Measurements from ENCODE around the gene DGCR8. TPM values are rescaled to one million over a fixed set of nuclear protein-coding genes. Genes with fewer than 3 reads are reported as not detected.

DGCR8 gene
- total RNA-seq = 42.2 TPM

DNA sequence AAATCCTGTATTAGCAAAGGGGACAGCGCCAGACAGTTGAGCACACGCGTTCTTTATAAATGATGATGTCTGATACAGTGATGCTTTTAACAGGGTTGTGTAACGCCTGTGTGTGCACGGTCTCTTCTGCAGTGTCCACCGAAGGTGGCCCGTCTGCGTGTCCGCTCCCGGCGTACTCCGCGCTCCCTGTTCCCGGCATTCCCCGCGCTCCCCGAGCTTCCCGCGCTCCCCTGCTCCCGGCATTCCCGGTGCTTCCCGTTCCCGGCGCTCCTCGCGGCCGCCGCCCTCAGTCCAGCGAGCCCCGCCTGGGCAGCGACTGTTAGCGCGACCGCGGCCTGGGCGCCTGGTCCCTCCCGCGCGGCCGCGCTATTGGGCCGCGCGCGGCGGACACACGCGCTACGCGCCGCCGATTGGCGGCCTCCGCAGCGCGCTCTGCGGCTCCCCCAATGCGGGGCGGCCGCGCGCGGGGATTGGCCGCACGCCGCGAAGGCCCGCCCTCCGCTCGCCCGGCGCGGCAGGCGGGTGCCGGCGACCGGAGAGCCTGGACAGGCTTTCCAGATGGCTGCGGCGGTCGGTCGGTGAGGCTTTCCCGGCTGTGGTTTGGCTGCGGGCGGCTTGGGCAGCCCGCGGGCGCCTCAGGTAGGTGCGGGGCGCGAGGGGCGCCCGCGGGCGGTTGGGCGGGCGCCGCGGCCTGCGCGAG is at the start of gene DGCR8:
DGCR8 (plus strand) TSS at position 497 of the 700 bp plus-strand sequence. CDS start 5,723 bp downstream, outside the sequence.
- DNase-seq = peak; percentile 98

DNA sequence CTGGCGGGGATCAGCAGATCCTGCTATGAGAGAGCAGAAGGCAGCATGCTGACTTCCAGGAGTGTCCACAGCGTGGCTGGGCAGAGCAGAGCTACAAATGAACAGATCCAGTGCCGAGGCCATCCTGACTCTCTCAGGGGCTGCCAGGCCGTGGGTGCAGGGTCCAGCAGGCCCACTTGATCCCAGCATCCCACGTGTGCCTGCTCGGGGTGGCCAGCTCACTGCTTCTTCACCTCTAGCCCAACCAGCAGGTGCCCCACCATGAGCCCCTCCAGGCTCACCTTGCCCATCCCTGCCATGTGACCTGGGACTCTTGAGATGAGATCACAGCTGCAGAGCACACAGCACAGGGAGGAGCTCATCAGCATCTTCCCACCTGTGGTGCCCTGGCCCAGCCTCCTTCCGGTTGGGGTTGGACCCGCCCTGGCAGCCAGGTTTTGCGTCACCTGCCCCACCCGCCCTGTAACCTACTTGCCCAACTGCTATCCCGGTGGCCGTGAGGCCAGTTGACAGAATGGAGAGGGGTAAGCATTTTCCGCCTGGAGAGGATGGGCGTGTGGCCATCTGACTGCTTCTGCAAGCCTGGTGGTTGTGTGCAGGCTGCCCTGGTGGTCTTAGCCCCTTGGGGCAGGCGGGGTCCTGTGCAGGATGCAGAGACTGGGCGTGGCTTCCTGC is 48.2 kb upstream of the DGCR8 start:
- no peak for DNase-seq

DNA sequence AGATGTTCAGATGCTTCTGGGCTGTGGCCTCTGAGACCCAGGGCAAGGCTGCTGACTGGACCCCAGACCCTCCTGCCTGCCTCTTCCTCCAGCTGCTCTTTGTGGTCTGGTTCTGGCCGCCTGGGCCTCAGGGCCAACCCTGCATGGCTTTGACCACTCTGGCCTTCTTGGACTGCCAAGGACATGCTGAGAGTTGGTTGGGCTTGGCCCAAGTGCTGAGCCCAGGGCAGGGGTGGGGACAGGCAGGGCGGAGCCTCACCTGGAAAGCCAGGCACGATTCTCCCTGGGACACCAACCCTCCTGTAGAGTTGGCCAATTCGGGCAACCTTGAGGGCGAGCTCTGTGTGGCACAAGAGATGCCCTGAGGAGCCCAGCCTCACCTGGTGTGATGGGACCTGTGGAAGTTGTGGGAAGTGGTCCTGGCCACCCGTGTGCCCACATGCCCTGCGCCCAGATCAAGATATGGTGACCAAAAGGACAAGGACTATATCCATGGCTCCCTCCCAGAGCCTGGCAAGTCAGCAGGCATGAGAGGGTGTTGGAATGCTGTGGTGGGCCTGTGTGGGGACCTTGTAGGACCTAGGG is 47.5 kb upstream of the DGCR8 start:
- DNase-seq = no peak

DNA sequence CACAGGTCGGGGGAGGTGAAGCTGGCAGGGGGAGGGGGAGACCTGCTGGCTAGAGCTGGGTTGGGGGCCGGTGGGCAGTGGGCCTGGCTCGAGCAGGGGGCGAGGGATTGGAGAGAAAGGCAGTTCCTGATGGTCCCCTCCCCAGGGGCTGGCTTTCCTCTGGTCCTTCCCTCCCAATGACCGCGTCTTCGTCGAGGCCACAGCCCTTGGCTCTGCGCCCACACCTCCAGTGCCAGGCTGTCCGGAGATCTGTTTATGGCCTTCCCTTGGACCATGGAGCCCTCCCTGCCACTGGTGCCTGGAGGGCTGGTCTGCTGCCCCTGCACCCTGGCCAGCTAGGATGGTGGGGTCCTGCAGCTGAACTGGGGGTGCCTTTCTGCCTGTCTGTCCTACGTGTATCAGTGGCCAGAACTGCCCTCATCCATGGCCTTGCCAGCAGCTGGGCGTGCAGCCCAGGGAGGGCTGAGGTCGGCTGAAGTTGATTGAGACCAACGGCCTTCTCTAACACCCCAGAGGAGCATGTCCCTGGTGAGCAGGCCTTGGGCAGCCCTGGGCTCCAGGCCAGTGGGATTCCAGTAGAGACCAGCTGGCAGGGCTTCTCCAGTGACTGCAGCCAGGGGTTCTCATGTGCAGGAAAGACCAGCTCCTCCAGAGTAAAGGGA is 46.9 kb upstream of the DGCR8 start:
- DNase-seq = peak; percentile 46

DNA sequence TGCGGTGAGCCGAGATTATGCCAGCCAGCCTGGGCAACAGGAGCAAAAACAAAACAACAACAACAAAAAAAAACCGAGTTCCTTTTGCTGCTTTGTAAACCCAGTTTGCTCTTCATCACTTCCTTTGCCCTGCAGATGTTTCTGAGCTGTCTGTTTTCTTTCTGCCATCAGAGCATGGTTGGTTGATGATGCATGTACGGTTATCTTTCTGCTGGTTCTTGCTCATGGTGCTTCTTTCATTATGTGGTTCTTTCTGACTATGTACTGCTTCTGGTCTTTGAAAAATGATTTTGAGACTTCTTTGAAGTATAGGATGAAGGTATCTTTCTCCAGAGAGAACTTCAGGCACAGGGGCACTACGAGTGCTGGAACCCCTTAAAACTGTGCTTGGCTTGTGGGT is 45.9 kb upstream of the DGCR8 start:
- no peak for DNase-seq

DNA sequence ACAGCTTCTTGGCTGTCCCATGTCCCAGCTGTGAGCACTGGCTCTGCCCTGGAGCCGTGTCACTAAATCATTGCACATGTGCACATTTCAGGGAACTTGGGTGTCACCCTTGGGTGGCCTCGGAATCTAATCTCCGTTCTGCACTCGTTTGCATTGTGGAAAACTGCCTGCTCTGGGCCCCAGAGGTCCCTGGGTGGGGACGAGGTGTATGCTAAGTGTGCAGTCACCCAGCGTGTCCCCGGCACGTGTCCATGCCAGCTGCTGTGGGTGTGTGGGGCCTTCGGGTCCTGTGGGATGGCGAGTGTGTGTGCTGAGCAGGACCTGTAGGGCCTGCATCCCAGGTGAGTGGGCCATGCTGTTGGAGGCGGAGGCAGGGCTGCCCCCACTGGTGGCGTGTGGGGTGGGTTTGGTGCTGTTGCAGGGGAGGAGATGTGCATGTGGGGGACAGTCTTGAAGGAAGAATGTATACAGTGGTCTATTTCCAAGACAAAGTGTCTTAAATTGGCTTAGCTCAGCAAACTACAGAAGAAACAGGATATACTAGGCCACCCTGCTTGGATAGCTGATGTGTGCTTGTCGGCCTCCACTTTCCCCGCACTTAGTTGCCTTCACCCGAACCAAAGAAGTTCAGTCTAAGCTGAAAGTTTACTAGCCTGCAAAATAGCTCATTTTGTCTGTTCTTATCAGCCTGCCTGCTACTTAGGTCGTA is 44.5 kb upstream of the DGCR8 start:
- DNase-seq = no peak

DNA sequence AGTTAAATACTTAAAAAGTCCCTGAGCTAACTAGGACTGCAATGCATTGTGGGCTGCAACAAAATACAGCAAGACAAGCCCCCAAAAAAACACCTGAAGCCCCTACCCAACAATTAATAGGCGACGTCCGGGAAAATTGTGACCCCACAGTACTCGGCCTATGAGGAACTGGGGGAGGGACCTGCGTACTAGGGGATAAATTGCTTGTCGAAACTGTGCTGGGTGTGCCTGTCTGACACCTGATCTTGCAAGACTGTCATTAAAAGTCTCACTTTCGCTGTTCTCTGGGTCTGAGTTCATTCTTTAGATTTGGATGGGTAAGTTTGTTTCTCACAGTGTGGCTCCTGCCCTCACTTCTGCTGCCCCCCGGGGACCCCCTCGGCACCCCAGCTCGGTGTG is 44.0 kb upstream of the DGCR8 start:
- no peak for DNase-seq

DNA sequence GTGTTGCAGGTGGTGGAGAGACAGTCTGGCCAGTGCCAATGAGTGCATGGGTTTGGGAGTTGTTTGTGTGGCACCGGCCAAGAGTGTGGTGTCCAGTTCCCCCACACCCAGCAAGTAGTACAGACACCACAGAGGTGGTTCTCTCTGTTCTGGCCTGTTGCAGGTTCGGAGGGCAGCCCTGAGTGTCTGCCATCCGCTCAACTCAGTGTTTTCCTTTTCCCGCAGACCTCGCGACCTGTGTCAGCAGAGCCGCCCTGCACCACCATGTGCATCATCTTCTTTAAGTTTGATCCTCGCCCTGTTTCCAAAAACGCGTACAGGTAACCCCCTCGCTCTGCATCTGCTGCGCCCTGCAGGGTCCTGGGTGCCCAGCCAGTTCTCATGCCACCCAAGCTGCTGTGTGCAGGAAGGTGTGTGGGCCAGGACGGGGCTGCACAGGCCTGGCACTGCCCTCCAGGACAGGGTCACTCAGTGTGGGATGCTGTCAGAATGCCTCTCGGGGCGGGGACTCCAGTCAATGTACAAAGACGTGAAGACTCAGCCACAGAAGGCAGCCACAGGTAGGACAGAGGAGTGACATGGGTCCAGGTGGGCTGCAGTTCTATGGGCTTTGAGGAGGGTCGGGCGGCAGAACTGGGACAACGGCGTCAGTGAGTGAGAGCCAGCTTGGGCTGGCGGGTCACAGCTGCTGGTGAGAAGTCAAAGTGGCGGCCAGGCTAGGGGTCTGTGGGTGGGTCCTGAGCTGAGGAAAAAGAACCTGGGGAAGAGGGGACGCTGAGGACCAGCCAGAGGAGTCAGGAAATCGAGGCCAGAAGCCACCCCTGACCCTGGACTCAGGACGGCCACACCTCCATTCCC is 43.3 kb upstream of the DGCR8 start:
- no peak for DNase-seq

DNA sequence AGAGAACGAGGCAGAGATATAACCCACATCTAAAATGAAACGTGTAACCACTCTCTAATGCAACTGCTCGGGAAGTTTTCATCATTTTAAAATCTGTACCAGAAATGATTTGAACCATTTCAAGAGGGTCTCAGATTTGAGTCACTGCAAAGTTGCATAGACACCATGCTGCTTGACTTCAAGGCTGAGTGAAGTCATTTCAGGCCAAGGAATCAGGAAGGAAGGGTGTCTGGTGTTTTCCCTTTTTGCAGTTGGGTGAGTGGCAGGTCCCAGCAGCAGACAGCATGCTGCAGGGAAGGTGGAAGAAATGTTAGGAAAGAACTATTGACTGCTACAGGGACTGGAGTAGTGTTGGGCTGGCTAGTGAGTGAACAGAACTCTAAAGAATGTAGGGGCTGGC is 42.6 kb upstream of the DGCR8 start:
- no peak for DNase-seq

DNA sequence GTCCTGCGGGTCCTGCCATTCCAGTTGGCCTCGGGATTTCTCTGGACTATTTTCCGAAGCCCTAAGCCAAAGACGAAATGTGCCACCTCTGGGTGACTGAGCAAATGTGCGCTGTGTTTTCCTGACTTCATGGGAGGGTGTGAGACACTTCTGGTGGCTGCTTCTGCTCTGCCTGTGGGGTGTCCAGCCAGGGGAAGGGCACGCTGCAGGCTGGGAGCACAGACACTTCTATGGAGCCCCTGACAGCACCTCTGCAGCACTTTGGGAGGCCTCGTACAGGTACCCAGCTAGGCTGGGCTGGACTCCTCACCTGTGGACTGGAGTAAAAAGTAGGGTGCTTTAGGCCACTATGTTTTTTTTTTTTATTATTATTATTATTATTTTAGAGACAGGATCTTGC is 41.5 kb upstream of the DGCR8 start:
- no peak for DNase-seq

DNA sequence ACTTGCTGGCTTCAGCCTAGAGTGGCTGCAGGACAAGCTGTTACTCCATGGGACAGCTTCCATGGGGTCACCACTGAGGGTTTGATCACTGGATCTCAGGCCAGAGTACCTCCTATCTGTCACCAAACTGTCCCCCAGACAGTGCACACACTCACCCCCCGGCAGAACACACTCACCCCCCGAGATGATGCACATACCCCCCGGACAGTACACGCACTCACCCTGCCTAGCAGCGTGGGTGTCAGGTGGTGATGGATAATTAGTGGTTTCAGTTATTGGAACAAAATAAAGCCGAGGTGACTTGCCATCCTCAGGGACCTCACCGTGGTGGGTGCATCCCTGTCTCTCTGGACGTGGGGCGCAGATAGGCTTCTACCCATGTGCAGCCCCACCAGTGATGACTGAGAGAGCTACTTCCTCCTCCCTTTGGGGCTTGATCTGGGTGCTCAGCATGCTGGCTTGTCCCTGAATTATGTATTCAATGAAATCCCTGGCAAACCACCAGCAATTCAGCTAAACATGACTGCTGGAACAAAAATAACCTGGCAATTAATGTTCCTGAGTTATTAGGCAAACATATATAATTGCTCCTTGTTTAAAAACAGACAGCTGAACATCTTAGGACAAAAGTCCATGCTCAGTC is 40.2 kb upstream of the DGCR8 start:
- DNase-seq = no peak

DNA sequence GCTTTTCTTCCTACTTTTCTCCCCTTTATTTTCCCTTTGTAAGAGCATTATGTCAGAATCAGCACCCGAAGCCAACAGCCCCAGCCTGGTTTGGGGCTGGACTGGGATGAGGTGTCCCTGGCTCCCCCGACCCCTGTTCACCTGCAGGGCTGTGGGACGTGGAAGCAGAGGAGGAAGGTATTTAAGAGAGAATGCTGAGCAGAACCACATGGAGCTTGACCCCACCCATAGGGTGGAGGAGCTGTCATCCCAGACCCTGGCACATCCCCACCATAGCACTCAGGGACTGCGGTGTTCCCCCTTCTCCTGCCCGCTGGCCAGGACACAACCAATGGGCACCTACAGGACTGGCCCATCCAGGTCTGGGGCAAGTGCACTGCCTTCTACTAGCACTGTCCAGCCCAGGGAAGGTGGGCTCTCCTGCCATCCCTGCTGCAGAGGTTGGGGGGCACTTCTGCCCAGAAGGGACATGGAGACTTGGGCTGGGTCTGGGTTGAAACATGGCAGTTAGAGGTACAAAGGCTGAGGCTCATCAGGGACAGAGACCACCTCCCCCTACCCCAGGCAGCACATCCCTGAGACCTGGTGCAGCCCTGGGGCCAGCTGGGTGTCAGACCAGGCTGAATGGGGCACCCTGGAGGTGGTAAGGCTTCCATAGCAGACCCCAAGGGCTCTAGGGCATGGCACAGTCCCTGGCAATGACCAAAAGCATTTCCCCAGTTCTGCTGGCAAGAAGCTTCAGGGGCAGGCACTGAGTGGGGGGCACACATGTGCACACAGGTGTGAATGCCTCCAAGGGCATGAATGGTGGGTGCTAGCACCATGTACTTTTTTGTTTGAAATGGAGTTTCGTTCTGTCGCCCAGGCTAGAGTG is 39.5 kb upstream of the DGCR8 start:
- DNase-seq = no peak

DNA sequence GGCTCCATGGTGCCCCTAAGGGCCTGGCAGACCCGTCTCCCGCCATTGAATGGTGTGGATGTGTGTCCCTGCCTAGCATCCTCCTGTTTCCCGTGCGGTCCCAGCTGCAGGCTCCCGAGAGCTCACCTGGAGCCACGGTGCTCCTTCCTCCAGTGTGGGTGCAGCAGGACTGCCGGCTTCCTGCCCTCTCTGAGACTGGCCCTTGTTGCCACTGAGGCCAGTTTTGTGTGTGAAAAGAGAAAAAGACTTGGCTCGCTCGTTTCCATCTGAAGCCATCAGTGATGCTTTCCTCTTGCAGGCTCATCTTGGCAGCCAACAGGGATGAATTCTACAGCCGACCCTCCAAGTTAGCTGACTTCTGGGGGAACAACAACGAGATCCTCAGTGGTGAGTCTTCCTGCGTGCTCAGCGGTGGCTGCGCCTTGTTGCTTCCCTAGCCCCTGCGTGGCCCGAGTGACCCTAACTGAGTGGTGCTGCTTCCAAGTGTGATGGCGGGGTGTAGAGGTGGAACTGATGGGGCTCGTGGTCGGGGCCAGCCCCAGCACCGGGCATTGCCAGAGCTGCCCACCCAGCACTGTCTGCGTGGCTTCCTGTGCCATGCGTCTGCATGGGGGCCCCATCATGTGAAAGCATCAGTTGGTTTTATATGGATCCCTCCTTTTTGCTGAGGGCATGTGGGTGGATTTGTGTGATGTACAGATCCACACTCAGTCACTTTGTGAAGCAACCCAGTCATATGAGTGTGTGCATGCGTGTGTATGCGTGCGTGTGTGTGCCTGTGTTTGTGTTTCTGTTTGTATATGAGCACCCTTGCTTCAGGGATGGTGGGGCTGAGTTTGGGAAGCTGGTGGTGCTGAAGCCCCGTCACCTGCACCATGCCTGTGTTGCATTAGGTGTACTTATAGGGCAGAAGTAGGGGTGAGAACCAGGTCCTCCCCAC is 36.7 kb upstream of the DGCR8 start:
- no peak for DNase-seq

DNA sequence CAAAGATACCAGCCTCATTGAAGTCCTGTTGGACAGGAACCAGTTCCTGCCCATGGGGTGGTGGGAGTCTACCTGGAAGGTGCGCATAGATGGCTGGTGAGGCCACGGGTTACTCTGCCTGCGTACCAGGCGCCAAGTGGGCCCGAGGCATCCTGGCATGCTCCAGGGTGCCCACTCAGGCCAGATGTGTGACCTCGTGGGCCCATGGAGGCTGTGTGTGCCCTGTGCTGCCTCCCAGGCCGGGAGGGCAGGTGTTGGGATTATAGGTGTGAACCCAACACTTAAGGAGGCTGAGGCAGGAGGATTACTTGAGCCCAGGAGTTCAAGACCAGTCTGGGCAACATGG is 36.1 kb upstream of the DGCR8 start:
- no peak for DNase-seq

DNA sequence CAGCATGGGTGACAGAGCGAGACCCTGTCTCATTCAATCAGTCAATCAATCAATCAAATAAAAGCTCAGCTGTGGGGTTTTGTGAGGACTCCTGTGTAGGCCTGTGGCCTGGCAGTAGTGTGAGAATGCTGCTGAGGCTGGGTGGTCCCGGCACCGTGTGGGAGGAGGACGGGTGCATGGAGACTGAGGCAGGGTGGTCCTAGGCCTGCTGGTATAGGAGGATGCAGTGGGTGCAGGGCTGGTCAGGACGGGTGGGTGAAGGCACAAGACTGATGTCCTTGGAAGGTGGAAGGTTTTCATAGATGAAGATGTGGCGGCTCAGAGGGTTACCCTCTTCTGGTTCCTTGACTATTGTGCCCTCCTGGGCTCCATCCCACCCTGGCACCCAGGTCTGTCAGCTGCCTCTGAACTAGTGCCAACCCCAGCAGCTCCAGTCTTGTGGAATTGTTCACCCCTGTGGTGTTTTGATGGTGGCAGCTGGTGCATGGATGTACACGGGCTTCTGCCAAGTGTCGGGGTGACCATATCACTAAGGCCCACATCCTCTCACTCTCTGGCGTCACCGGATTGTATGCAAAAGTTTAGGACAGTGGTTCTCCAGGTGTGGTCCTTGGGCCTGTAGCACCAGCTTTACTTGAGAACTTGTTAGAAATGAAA is 35.4 kb upstream of the DGCR8 start:
- DNase-seq = no peak

DNA sequence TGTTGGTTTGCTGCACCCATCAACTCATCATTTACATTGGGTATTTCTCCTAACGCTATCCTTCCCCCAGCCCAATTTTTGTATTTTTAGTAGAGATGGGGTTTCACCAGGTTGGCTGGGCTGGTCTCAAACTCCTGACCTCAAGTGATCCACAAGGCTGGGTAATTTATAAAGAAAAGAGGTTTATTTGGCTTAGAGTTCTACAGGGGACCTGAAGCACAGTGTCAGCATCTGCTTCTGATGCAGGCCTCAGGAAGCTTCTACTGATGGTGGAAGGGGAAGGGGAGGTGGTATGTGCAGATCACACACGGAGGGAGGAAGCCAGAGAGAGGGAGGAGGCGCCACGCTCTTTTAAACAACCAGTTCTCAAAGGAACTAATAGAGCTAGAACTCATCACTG is 33.3 kb upstream of the DGCR8 start:
- DNase-seq = no peak

DNA sequence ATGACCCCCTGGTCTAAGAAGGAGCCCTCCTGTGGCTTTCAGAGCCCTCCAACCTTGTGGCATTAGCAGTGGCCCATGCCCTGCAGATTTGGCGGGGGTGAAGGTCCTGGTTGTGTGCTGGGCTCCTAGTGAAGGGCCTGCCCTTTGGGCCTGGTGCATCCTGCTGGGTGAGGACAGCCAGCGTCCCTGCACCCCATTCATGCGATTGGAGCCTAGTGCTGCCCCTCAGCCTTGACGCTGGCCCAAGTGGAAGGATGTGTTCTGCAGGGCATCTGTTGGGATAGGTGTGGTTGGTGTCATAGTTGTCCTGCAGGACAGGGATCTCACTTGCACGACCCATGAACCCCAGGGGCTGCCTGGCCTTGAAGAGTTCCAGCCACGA is 28.1 kb upstream of the DGCR8 start:
- DNase-seq = no peak

Data from tongue (tissue), 2 donors.